Muscle layer of duodenum (tissue), 2 donors: ENCODE results near the gene SEC24A.
A peak's percentile ranks its signal among the peaks of the same experiment; 100 is the strongest.
"Not testable (repeated sequence)": the region's sequence is repeated elsewhere in the genome, so short reads cannot be mapped to it uniquely, and the experiment has no call there.

Experiments
- H3K27ac ChIP-seq: one replicate; pipeline ENCODE4 v1.7.0; 2013; ENCODE audit warnings: mild to moderate bottlenecking, low read length
- H3K27me3 ChIP-seq: one replicate; pipeline ENCODE4 v1.7.0; 2013; ENCODE audit warnings: low read depth, mild to moderate bottlenecking, control low read depth, low read length
- H3K36me3 ChIP-seq, 2 donors: one replicate each; pipeline ENCODE4 v1.7.0; 2013; ENCODE audit warnings: low read length in 2 of 2, control low read depth in 1 of 2, mild to moderate bottlenecking in 1 of 2; ENCODE audit not compliant: insufficient read depth in 2 of 2, control insufficient read depth in 1 of 2
- H3K4me1 ChIP-seq, 2 donors: one replicate each; pipeline ENCODE4 v1.7.0; 2013; ENCODE audit warnings: low read length in 2 of 2, mild to moderate bottlenecking in 2 of 2, control low read depth in 1 of 2, moderate library complexity in 1 of 2; ENCODE audit not compliant: insufficient read depth in 2 of 2, control insufficient read depth in 1 of 2
- H3K4me3 ChIP-seq, 2 donors: one replicate each; pipeline ENCODE4 v1.7.0; 2013; ENCODE audit warnings: low read length in 2 of 2, low read depth in 1 of 2, mild to moderate bottlenecking in 1 of 2
- H3K9me3 ChIP-seq, 2 donors: one replicate each; pipeline ENCODE4 v1.7.0; 2013; ENCODE audit warnings: low read length in 2 of 2, control low read depth in 1 of 2, mild to moderate bottlenecking in 1 of 2; ENCODE audit not compliant: control insufficient read depth in 1 of 2
- donor health status: healthy.

SEC24A gene

GRCh38 chr5:134620634-134621033 lies 28.0 kb upstream of the SEC24A start:
- Histone ChIP-seq H3K27me3 (no peaks in the 10 kb centered on the region), H3K27ac (no peak overlapping the region), H3K36me3 (peaks cover 23 to 53% of the 10 kb centered on the region in 2 donors), H3K9me3 (no peaks in the 10 kb centered on the region), H3K4me1 (no peaks in the 10 kb centered on the region), H3K4me3 (no peak overlapping the region)

- Histone ChIP-seq H3K36me3 (peaks cover 9 to 18% of the 10 kb centered on the region in 2 donors), H3K27me3 (no peaks in the 10 kb centered on the region), H3K9me3 (no peaks in the 10 kb centered on the region), H3K4me1 (peaks cover 0 to 7% of the 10 kb centered on the region in 2 donors), H3K27ac (no peak overlapping the region), H3K4me3 (no peak overlapping the region)
Measured at GRCh38 chr5:134625559-134625958, 23.0 kb upstream of the SEC24A start.

GRCh38 chr5:134626369-134627014 lies 22.1 kb upstream of the SEC24A start:
- H3K4me3 ChIP-seq: no peak overlapping the region
- no peaks in the 10 kb centered on the region for H3K9me3 ChIP-seq
- H3K27ac ChIP-seq: peak overlapping the region; percentile 24

GRCh38 chr5:134634227-134634626 lies 14.4 kb upstream of the SEC24A start:
- H3K27me3 ChIP-seq: no peaks in the 10 kb centered on the region
- H3K27ac ChIP-seq: no peak overlapping the region
- no peak overlapping the region for H3K4me3 ChIP-seq
- H3K4me1 ChIP-seq: peaks cover 0 to 17% of the 10 kb centered on the region in 2 donors
- H3K9me3 ChIP-seq: no peaks in the 10 kb centered on the region
- H3K36me3 ChIP-seq: no peaks in the 10 kb centered on the region

More at GRCh38 chr5:134626369-134627014, 22.1 kb upstream of the SEC24A start:
- H3K36me3 ChIP-seq: peaks cover 4 to 15% of the 10 kb centered on the region in 2 donors
- no peaks in the 10 kb centered on the region for H3K27me3 ChIP-seq
- peaks cover 0 to 14% of the 10 kb centered on the region in 2 donors for H3K4me1 ChIP-seq

- H3K27me3 ChIP-seq, H3K9me3 ChIP-seq, H3K4me3 ChIP-seq, H3K27ac ChIP-seq, H3K36me3 ChIP-seq: not testable (repeated sequence)
- peaks cover 0 to 17% of the 10 kb centered on the region in 2 donors for H3K4me1 ChIP-seq
Measured at GRCh38 chr5:134635366-134635765, 13.2 kb upstream of the SEC24A start.

GRCh38 chr5:134637116-134637721 lies 11.4 kb upstream of the SEC24A start:
- no peak overlapping the region for H3K27ac ChIP-seq
- H3K27me3 ChIP-seq: no peaks in the 10 kb centered on the region
- no peaks in the 10 kb centered on the region for H3K36me3 ChIP-seq
- no peaks in the 10 kb centered on the region for H3K9me3 ChIP-seq
- peaks cover 0 to 2% of the 10 kb centered on the region in 2 donors for H3K4me1 ChIP-seq
- H3K4me3 ChIP-seq: no peak overlapping the region

GRCh38 chr5:134638760-134639201 lies 9.8 kb upstream of the SEC24A start:
- no peaks in the 10 kb centered on the region for H3K9me3 ChIP-seq
- H3K36me3 ChIP-seq: no peaks in the 10 kb centered on the region
- no peak overlapping the region for H3K4me3 ChIP-seq
- H3K27ac ChIP-seq: no peak overlapping the region
- H3K27me3 ChIP-seq: no peaks in the 10 kb centered on the region
- H3K4me1 ChIP-seq: no peaks in the 10 kb centered on the region

GRCh38 chr5:134642931-134643530 lies 5.6 kb upstream of the SEC24A start:
- no peaks in the 10 kb centered on the region for H3K27me3 ChIP-seq
- no peaks in the 10 kb centered on the region for H3K4me1 ChIP-seq
- no peak overlapping the region for H3K27ac ChIP-seq
- H3K9me3 ChIP-seq: no peaks in the 10 kb centered on the region
- H3K36me3 ChIP-seq: peaks cover 0 to 2% of the 10 kb centered on the region in 2 donors
- no peak overlapping the region for H3K4me3 ChIP-seq

- Histone ChIP-seq H3K4me3 (peak overlapping the region; percentile 98 to 99), H3K27ac (peak overlapping the region; percentile 94), H3K27me3 (no peaks in the 10 kb centered on the region), H3K4me1 (peaks cover 8 to 14% of the 10 kb centered on the region in 2 donors), H3K36me3 (peaks cover 0 to 17% of the 10 kb centered on the region in 2 donors), H3K9me3 (no peaks in the 10 kb centered on the region)
Measured at GRCh38 chr5:134647750-134648424, 698 bp upstream of the SEC24A start.

GRCh38 chr5:134649163-134649835 lies 714 bp downstream of the SEC24A start:
- H3K27ac ChIP-seq: peak overlapping the region; percentile 94
- no peaks in the 10 kb centered on the region for H3K9me3 ChIP-seq
- H3K27me3 ChIP-seq: no peaks in the 10 kb centered on the region
- peak overlapping the region; percentile 98 to 99 for H3K4me3 ChIP-seq
- peaks cover 0 to 17% of the 10 kb centered on the region in 2 donors for H3K36me3 ChIP-seq
- peaks cover 8 to 14% of the 10 kb centered on the region in 2 donors for H3K4me1 ChIP-seq

- H3K27ac ChIP-seq, H3K9me3 ChIP-seq, H3K27me3 ChIP-seq: not testable (repeated sequence)
- H3K4me3 ChIP-seq: peak overlapping the region in 1 of 2 donors; percentile 99
- peaks cover 0 to 20% of the 10 kb centered on the region in 2 donors for H3K36me3 ChIP-seq
- peaks cover 8 to 14% of the 10 kb centered on the region in 2 donors for H3K4me1 ChIP-seq
Measured at GRCh38 chr5:134650660-134651059, 2.1 kb downstream of the SEC24A start.
